Stomach (tissue), 9 donors: ENCODE measurements around the gene FAM163B. TPM values are rescaled to one million over a fixed set of nuclear protein-coding genes. Genes with fewer than 3 reads are reported as not detected.

ENCODE experiments used
- DNase-seq, 2 donors: peaks; one replicate each; pipeline versions ENCODE4 v3.0.0 to v3.0.0-alpha.2; 2013 to 2019
- H3K27ac ChIP-seq, 5 donors: fragments of 200-600 bp in 4 of 5; sonication (generic) in 4 of 5; one replicate each; pipeline ENCODE4 v1.5.1; 2013 to 2019; ENCODE audit warnings: mild to moderate bottlenecking in 1 of 5, moderate library complexity in 1 of 5
- H3K27me3 ChIP-seq, 3 donors: fragments of 200-600 bp; sonication (generic); one replicate each; pipeline ENCODE4 v1.5.1; 2017 to 2019; ENCODE audit warnings: mixed run types in 1 of 3
- H3K36me3 ChIP-seq, 4 donors: fragments of 200-600 bp; sonication (generic); 1 replicate in 3 of 4; 2 replicates in 1 of 4; pipeline ENCODE4 v1.5.1; 2016 to 2019
- H3K4me1 ChIP-seq, 4 donors: fragments of 200-600 bp; sonication (generic); one replicate each; pipeline ENCODE4 v1.5.1; 2016 to 2019
- H3K4me3 ChIP-seq, 4 donors: fragments of 200-600 bp; sonication (generic) in 3 of 4; one replicate each; pipeline ENCODE4 v1.5.1; 2016 to 2019; ENCODE audit warnings: mild to moderate bottlenecking in 1 of 4
- H3K9me3 ChIP-seq, 4 donors: fragments of 200-600 bp; sonication (generic); one replicate each; pipeline ENCODE4 v1.5.1; 2016 to 2019
- CTCF ChIP-seq, 7 experiments: fragments of 450-650 bp in 4 of 7; fragments of 200-600 bp in 3 of 7; sonication (generic) in 3 of 7; IDR thresholded peaks; one replicate each; pipeline ENCODE4 v1.5.1; 2016 to 2019; ENCODE audit warnings: antibody characterized with exemption in 7 of 7, control low read depth in 2 of 7, mild to moderate bottlenecking in 1 of 7
- EP300 ChIP-seq: sonication (generic); formaldehyde crosslinking; IDR thresholded peaks from one replicate; pipeline ENCODE4 v1.6.1; 2017; ENCODE audit warnings: antibody characterized with exemption
- POLR2A ChIP-seq, 4 donors: fragments of 450-650 bp; IDR thresholded peaks; one replicate each; pipeline ENCODE4 v1.6.1; 2016; ENCODE audit warnings: antibody characterized with exemption in 4 of 4, control low read depth in 2 of 4, mild to moderate bottlenecking in 1 of 4, moderate library complexity in 1 of 4
- POLR2AphosphoS5 ChIP-seq, 3 donors: sonication (generic); formaldehyde crosslinking; IDR thresholded peaks; one replicate each; pipeline ENCODE4 v1.6.1; 2016; ENCODE audit warnings: antibody characterized with exemption in 3 of 3
- WGBS, 5 donors: extraction: QIAGEN DNeasy Blood & Tissue Kit in 3 of 5; methylation state at CpG; one replicate each; pipeline versions ENCODE4 v1.1.5 to v1.1.7; 2013 to 2018; 5-methylcytosine and 5-hydroxymethylcytosine counted together
- intact Hi-C: fragments of 100-400 bp; cut with DNase I; formaldehyde crosslinking; loops from one replicate; pipeline ENCODE4 v1.15.1; 2023; ENCODE audit warnings: low total_unique reads
- polyA plus RNA-seq, 3 donors: library from polyadenylated mRNA; stranded (reverse); fragments of 200-250 nt; gene quantifications; one replicate each; pipeline ENCODE4 v1.2.3, GENCODE V29; 2013
- total RNA-seq, 5 donors: library from RNA; depleted of rRNA; stranded (reverse); fragments of >200 nt; gene quantifications; one replicate each; pipeline versions ENCODE4 v1.1.0 to v1.2.3, GENCODE V29; 2014 to 2016
- donor health status: healthy with polysubstance abuse.
- donor health status: Bipolar disorder and iron deficiency.
- donor health status: healthy.

FAM163B gene
- total and polyA plus RNA-seq, 8 donors = not detected

GRCh38 chr9:133655701-133656100, 46.5 kb upstream of the FAM163B start:
- H3K27me3 ChIP-seq = peaks cover 3 to 99% (median 50%) of the 10 kb centered on the region in 3 donors
- no peak overlapping the region for H3K4me3 ChIP-seq
- H3K9me3 ChIP-seq = no peaks in the 10 kb centered on the region
- DNase-seq = no peak
- H3K27ac ChIP-seq = no peak overlapping the region
- TF ChIP-seq POLR2AphosphoS5 (IDR thresholded peaks at IDR 0.05) (no peak), EP300 (no peak), CTCF (IDR thresholded peaks at IDR 0.05) (no peak), POLR2A (IDR thresholded peaks at IDR 0.05) (no peak)
- 60 to 68% (median 64%) methylated on average over 13 to 14 of the region's 14 CpGs; no CpG with 5 or more reads in 1 of the 5 donors for WGBS, 5 donors
- no peaks in the 10 kb centered on the region for H3K36me3 ChIP-seq
- peaks cover 10 to 17% (median 15%) of the 10 kb centered on the region in 4 donors for H3K4me1 ChIP-seq
- intact Hi-C loops = no loop called here

- H3K27me3 ChIP-seq = peaks cover 3 to 99% (median 45%) of the 10 kb centered on the region in 3 donors
- peaks cover 10 to 17% (median 15%) of the 10 kb centered on the region in 4 donors for H3K4me1 ChIP-seq
- no peak for DNase-seq
- intact Hi-C loops = no loop called here
- TF ChIP-seq POLR2AphosphoS5 (IDR thresholded peaks at IDR 0.05) = no peak
- TF ChIP-seq POLR2A (IDR thresholded peaks at IDR 0.05) = no peak
- no peak for TF ChIP-seq CTCF (IDR thresholded peaks at IDR 0.05)
- no peak for TF ChIP-seq EP300
- 52 to 63% (median 61%) methylated on average over 19 to 38 of the region's 38 CpGs for WGBS, 5 donors
- H3K4me3 ChIP-seq = no peak overlapping the region
- no peaks in the 10 kb centered on the region for H3K9me3 ChIP-seq
- no peaks in the 10 kb centered on the region for H3K36me3 ChIP-seq
- no peak overlapping the region for H3K27ac ChIP-seq
Observed at GRCh38 chr9:133654736-133655657, 45.8 kb upstream of the FAM163B start.

DNA sequence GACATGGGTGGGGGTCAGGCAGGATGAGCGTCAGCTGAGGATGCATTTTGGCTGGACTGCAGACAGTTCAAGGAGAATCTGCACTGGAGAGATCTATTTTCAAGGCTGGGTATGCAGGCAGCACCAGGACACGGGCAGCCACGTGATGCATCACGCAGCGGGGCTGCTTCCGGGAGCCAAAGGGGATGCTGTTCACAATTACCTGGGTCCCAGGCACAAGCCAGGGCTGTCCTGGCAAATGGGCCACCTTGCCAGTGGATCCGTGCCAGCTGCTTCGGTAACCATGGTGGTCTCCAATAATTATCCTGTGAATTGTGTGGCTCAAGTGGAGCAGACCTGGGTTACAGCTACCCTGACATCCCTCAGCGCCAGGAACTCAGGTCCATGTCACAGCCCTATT, 44.4 kb upstream of the FAM163B start:
- Histone ChIP-seq H3K27me3 (peaks cover 3 to 93% (median 54%) of the 10 kb centered on the region in 3 donors), H3K36me3 (no peaks in the 10 kb centered on the region), H3K9me3 (no peaks in the 10 kb centered on the region), H3K27ac (no peak overlapping the region), H3K4me3 (no peak overlapping the region), H3K4me1 (peaks cover 5 to 9% (median 7%) of the 10 kb centered on the region in 4 donors)
- intact Hi-C loops = no loop called here
- no peak for DNase-seq
- 62 to 81% (median 76%) methylated on average over 9 of the region's 9 CpGs for WGBS, 5 donors
- TF ChIP-seq CTCF (IDR thresholded peaks at IDR 0.05) (no peak), POLR2AphosphoS5 (IDR thresholded peaks at IDR 0.05) (no peak), POLR2A (IDR thresholded peaks at IDR 0.05) (no peak), EP300 (no peak)

GRCh38 chr9:133650026-133650425, 40.8 kb upstream of the FAM163B start:
- Histone ChIP-seq H3K36me3 (no peaks in the 10 kb centered on the region), H3K27me3 (peaks cover 0 to 83% (median 31%) of the 10 kb centered on the region in 3 donors), H3K9me3 (no peaks in the 10 kb centered on the region), H3K27ac (no peak overlapping the region), H3K4me3 (no peak overlapping the region), H3K4me1 (no peaks in the 10 kb centered on the region)
- 82 to 90% (median 87%) methylated on average over 12 of the region's 12 CpGs for WGBS, 5 donors
- intact Hi-C loops = no loop called here
- no peak for DNase-seq
- no peak for TF ChIP-seq POLR2A (IDR thresholded peaks at IDR 0.05)
- no peak for TF ChIP-seq CTCF (IDR thresholded peaks at IDR 0.05)
- TF ChIP-seq POLR2AphosphoS5 (IDR thresholded peaks at IDR 0.05) = no peak
- TF ChIP-seq EP300 = no peak
